HepG2 (cell line): ENCODE results near the gene TPRN. TPM values are rescaled to one million over a fixed set of nuclear protein-coding genes. Genes with fewer than 3 reads are reported as not detected.

Source experiments
- DMAP1 ChIP-seq: IDR thresholded peaks from 2 replicates; pipeline ENCODE4 v1.6.1; 2016
- DNMT1 ChIP-seq: sonication (generic); formaldehyde crosslinking; IDR thresholded peaks from 2 replicates; pipeline ENCODE4 v1.5.1; 2020; ENCODE audit warnings: mild to moderate bottlenecking, missing genetic modification reagents
- GATAD2A ChIP-seq: IDR thresholded peaks from 2 replicates; pipeline ENCODE4 v1.6.1; 2016
- KAT2B ChIP-seq: fragments of 150-350 bp; IDR thresholded peaks from 2 replicates; pipeline ENCODE4 v1.6.1; 2014; ENCODE audit warnings: low read depth, low read length, borderline replicate concordance
- NFRKB ChIP-seq: fragments of 450-650 bp; IDR thresholded peaks from 2 replicates; pipeline ENCODE4 v1.6.1; 2017
- NR2F2 ChIP-seq: IDR thresholded peaks from 2 replicates; pipeline ENCODE4 v1.6.1; 2012; ENCODE audit warnings: low read depth, inconsistent platforms, borderline replicate concordance
- SALL2 ChIP-seq: sonication (generic); formaldehyde crosslinking; IDR thresholded peaks from 2 replicates; pipeline ENCODE4 v1.8.1; 2023; ENCODE audit warnings: mild to moderate bottlenecking, missing genetic modification reagents, inconsistent platforms
- SMARCE1 ChIP-seq: fragments of 450-650 bp; IDR thresholded peaks from 2 replicates; pipeline ENCODE4 v1.6.1; 2017; ENCODE audit warnings: borderline replicate concordance
- ZNF296 ChIP-seq: sonication (generic); formaldehyde crosslinking; conservative IDR thresholded peaks from 2 replicates; pipeline ENCODE4 v1.5.0; 2020; ENCODE audit warnings: mild to moderate bottlenecking, missing genetic modification reagents
- ZNF33B ChIP-seq: sonication (generic); formaldehyde crosslinking; IDR thresholded peaks from 2 replicates; pipeline ENCODE4 v1.5.1; 2020; ENCODE audit warnings: mild to moderate bottlenecking, missing genetic modification reagents
- ZSCAN30 ChIP-seq: sonication (generic); formaldehyde crosslinking; IDR thresholded peaks from 2 replicates; pipeline ENCODE4 v1.5.0; 2020; ENCODE audit warnings: mild to moderate bottlenecking, missing genetic modification reagents
- polyA plus RNA-seq, 8 experiments: library from polyadenylated mRNA; depleted of rRNA in 3 of 8; stranded (reverse) in 7 of 8; unstranded in 1 of 8; fragments of >200 nt; fragmentation: Illumina TruSeq in 4 of 8; extraction: Trizol in 4 of 8; gene quantifications; 2 replicates each; pipeline versions ENCODE4 v1.2.1 to v1.2.3, GENCODE V29; 2011 to 2016; ENCODE audit warnings: low read depth in 4 of 8, missing spikeins in 1 of 8, mixed read lengths in 1 of 8; ENCODE audit not compliant: insufficient read depth in 1 of 8
- total RNA-seq, 5 experiments: library from RNA; depleted of rRNA; stranded (reverse); fragments of >200 nt; fragmentation: Illumina TruSeq; extraction: Trizol; gene quantifications; 2 replicates each; pipeline ENCODE4 v1.2.3, GENCODE V29; 2016; ENCODE audit warnings: low read depth in 1 of 5
- TF ChIP-seq, protein P1 (sequence below): sonication (generic); formaldehyde crosslinking; IDR thresholded peaks from one replicate; pipeline ENCODE4 v1.5.1; 2020; ENCODE audit warnings: mild to moderate bottlenecking, missing genetic modification reagents; ENCODE audit errors: not compliant biosample characterization

TPRN gene
- total and polyA plus RNA-seq, 2 of the 13 experiments (the other 11 are each of a cell fraction or from before 2014, with no cell fraction given) = 10.1 to 19.2 TPM

DNA sequence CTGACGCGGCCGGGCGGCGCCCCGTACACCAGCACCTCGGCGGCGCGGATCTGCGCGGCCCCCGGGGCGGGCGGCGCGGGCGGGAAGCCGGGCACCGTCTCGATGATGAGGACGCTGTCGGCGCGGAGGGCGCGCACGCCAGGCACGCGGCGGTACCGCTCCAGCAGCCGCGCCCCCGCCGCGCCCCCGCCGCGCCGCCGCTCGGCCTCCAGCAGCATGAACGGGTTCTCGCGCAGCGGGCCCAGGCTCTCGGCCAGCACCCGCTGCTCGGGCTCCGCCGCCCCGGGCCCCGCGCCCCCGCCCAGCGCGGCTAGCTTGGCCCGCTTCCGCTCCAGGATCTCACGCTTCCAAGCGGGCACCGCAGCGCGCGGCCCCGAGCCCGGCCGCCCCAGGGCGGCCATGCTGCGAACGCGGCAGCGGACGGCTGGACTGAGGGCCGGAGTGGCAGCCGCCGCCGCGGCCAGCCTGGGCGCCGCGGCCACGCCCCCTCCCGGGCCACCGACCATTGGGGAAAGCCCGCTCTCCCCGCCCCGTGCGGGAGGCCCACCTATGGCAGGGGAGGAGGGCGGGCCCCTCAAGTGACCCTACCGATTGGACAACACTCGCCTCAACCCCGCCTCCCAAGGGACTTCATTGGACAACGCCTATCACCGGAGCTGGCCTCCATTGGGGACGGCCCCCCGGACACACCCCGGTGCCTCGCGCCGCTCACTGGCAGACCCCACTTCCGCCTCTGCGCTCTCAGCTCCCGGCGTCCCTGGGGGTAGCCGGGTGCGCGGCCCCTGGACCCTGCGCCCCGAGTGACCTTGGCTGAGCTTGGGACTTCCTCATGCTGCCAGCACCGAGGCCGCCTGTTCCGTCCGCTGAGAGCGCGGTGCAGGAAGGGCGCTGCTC lies at the start of gene TPRN (continued):
- TF ChIP-seq, protein P1, sequence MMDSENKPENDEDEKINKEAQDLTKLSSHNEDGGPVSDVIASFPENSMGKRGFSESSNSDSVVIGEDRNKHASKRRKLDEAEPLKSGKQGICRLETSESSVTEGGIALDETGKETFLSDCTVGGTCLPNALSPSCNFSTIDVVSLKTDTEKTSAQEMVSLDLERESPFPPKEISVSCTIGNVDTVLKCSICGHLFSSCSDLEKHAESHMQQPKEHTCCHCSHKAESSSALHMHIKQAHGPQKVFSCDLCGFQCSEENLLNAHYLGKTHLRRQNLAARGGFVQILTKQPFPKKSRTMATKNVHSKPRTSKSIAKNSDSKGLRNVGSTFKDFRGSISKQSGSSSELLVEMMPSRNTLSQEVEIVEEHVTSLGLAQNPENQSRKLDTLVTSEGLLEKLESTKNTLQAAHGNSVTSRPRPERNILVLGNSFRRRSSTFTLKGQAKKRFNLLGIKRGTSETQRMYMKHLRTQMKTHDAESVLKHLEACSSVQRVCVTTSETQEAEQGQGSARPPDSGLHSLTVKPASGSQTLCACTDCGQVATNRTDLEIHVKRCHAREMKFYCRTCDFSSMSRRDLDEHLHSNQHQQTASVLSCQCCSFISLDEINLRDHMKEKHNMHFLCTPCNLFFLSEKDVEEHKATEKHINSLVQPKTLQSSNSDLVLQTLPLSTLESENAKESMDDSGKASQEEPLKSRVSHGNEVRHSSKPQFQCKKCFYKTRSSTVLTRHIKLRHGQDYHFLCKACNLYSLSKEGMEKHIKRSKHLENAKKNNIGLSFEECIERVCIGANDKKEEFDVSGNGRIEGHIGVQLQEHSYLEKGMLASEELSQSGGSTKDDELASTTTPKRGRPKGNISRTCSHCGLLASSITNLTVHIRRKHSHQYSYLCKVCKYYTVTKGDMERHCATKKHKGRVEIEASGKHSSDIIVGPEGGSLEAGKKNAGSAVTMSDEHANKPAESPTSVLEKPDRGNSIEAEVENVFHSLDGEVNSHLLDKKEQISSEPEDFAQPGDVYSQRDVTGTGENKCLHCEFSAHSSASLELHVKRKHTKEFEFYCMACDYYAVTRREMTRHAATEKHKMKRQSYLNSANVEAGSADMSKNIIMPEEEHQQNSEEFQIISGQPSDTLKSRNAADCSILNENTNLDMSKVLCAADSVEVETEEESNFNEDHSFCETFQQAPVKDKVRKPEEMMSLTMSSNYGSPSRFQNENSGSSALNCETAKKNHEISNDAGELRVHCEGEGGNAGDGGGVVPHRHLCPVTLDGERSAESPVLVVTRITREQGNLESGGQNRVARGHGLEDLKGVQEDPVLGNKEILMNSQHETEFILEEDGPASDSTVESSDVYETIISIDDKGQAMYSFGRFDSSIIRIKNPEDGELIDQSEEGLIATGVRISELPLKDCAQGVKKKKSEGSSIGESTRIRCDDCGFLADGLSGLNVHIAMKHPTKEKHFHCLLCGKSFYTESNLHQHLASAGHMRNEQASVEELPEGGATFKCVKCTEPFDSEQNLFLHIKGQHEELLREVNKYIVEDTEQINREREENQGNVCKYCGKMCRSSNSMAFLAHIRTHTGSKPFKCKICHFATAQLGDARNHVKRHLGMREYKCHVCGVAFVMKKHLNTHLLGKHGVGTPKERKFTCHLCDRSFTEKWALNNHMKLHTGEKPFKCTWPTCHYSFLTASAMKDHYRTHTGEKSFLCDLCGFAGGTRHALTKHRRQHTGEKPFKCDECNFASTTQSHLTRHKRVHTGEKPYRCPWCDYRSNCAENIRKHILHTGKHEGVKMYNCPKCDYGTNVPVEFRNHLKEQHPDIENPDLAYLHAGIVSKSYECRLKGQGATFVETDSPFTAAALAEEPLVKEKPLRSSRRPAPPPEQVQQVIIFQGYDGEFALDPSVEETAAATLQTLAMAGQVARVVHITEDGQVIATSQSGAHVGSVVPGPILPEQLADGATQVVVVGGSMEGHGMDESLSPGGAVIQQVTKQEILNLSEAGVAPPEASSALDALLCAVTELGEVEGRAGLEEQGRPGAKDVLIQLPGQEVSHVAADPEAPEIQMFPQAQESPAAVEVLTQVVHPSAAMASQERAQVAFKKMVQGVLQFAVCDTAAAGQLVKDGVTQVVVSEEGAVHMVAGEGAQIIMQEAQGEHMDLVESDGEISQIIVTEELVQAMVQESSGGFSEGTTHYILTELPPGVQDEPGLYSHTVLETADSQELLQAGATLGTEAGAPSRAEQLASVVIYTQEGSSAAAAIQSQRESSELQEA (CRISPR knock-in tag) = peak; percentile 71
- TF ChIP-seq KAT2B = no peak
- no peak for TF ChIP-seq NFRKB
- no peak for TF ChIP-seq ZNF296 (CRISPR knock-in tag)
- TF ChIP-seq NR2F2 = peak; percentile 68; the same call in 1 of the 2 replicates
- no peak for TF ChIP-seq SALL2
- TF ChIP-seq DMAP1 (CRISPR knock-in tag) = peak; percentile 87; the same call in 1 of the 2 replicates
- no peak for TF ChIP-seq SMARCE1
- no peak for TF ChIP-seq ZSCAN30 (CRISPR knock-in tag)
- peak; percentile 80 for TF ChIP-seq GATAD2A (CRISPR knock-in tag)
- TF ChIP-seq ZNF33B (CRISPR knock-in tag) = peak; percentile 28; the same call in 1 of the 2 replicates
- peak; percentile 47; the same call in 1 of the 2 replicates for TF ChIP-seq DNMT1
